ENCODE results near the gene DPRX.

Gene DPRX

DNA sequence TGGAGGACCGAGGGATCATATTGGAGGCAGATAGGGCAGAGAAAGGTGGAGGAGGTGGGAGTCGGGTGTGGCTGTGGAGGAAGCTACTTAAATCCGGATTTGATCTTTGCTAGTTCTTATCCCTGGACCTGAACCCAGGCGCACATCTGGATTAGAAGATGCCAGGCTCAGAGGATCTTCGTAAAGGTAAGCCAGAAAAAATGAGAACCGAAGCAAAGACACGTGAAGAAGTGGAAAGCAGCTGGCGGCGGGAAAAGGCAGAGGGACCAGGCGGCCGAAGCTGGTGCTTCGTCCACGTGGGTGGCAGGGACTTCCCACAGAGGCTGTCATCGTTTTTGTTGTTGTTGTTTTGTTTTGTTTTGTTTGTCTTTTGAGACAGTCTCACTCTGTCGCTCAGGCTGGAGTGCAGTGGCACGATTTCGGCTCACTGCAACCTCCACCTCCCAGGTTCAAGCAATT is at the start of gene DPRX:
Gene DPRX (plus strand): TSS at position 51 of the 459 bp plus-strand sequence. CDS start 108 bp downstream, at position 159.
- no peaks in the 10 kb centered on the region for H3K79me2 ChIP-seq (ENCODE audit: low read length)
- H3K9me3 ChIP-seq (replicated peaks; ENCODE audit: insufficient read depth, low read length), result no peaks in the 10 kb centered on the region
- no peak within 1 kb of the TSS for H3K4me3 ChIP-seq (ENCODE audit: low read length)
- no peaks in the 10 kb centered on the region for H3K9me2 ChIP-seq (replicated peaks; ENCODE audit: insufficient read depth, low read length)
- H3K9ac ChIP-seq (ENCODE audit: low read length), result no peak within 1 kb of the TSS
- no peaks in the 10 kb centered on the region for H3K4me1 ChIP-seq (ENCODE audit: low read length)
- no peaks in the 10 kb centered on the region for H3K27me3 ChIP-seq (replicated peaks; ENCODE audit: insufficient read depth, low read length)
- H4K20me1 ChIP-seq (ENCODE audit: insufficient read depth, low read length), result no peaks in the 10 kb centered on the region
- no peak within 1 kb of the TSS for H3K27ac ChIP-seq (ENCODE audit: low read length)
- TF ChIP-seq EZH2 (optimal IDR thresholded peaks at IDR 0.05; ENCODE audit: low read depth, low read length) (no peak), EZH2phosphoT487 (IDR thresholded peaks at IDR 0.05; ENCODE audit: low read length) (no peak)
- TF ChIP-seq, protein P1, sequence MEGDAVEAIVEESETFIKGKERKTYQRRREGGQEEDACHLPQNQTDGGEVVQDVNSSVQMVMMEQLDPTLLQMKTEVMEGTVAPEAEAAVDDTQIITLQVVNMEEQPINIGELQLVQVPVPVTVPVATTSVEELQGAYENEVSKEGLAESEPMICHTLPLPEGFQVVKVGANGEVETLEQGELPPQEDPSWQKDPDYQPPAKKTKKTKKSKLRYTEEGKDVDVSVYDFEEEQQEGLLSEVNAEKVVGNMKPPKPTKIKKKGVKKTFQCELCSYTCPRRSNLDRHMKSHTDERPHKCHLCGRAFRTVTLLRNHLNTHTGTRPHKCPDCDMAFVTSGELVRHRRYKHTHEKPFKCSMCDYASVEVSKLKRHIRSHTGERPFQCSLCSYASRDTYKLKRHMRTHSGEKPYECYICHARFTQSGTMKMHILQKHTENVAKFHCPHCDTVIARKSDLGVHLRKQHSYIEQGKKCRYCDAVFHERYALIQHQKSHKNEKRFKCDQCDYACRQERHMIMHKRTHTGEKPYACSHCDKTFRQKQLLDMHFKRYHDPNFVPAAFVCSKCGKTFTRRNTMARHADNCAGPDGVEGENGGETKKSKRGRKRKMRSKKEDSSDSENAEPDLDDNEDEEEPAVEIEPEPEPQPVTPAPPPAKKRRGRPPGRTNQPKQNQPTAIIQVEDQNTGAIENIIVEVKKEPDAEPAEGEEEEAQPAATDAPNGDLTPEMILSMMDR (IDR thresholded peaks at IDR 0.05; ENCODE audit: low read length), result no peak
- H3K4me2 ChIP-seq (ENCODE audit: low read depth, low read length), result no peak within 1 kb of the TSS
- H3F3A ChIP-seq (ENCODE audit: insufficient read depth, low read length), result no peaks in the 10 kb centered on the region
- DNase-seq, result no peak
- H2AFZ ChIP-seq (ENCODE audit: low read length), result no peak within 1 kb of the TSS
- H3K36me3 ChIP-seq (replicated peaks; ENCODE audit: insufficient read depth, low read length), result no peaks in the 10 kb centered on the region

- no peaks in the 10 kb centered on the region for H4K20me1 ChIP-seq (ENCODE audit: insufficient read depth, low read length)
- DNase-seq, result no peak
- TF ChIP-seq EZH2phosphoT487 (IDR thresholded peaks at IDR 0.05; ENCODE audit: low read length), result no peak
- TF ChIP-seq, protein P1 (IDR thresholded peaks at IDR 0.05; ENCODE audit: low read length), result no peak
- no peak for TF ChIP-seq EZH2 (optimal IDR thresholded peaks at IDR 0.05; ENCODE audit: low read depth, low read length)
- no peak overlapping the region for H3K4me3 ChIP-seq (ENCODE audit: low read length)
- no peak overlapping the region for H3K9ac ChIP-seq (ENCODE audit: low read length)
- no peak overlapping the region for H3K27ac ChIP-seq (ENCODE audit: low read length)
- no peaks in the 10 kb centered on the region for H3K9me3 ChIP-seq (replicated peaks; ENCODE audit: insufficient read depth, low read length)
- no peaks in the 10 kb centered on the region for H3K27me3 ChIP-seq (replicated peaks; ENCODE audit: insufficient read depth, low read length)
- H3K4me1 ChIP-seq (ENCODE audit: low read length), result no peaks in the 10 kb centered on the region
- H3K79me2 ChIP-seq (ENCODE audit: low read length), result no peaks in the 10 kb centered on the region
- no peaks in the 10 kb centered on the region for H3F3A ChIP-seq (ENCODE audit: insufficient read depth, low read length)
- H3K4me2 ChIP-seq (ENCODE audit: low read depth, low read length), result no peak overlapping the region
- H2AFZ ChIP-seq (ENCODE audit: low read length), result no peak overlapping the region
- H3K36me3 ChIP-seq (replicated peaks; ENCODE audit: insufficient read depth, low read length), result no peaks in the 10 kb centered on the region
- no peaks in the 10 kb centered on the region for H3K9me2 ChIP-seq (replicated peaks; ENCODE audit: insufficient read depth, low read length)
Observed at GRCh38 chr19:53583181-53583580, 48.6 kb upstream of the DPRX start.

DNA sequence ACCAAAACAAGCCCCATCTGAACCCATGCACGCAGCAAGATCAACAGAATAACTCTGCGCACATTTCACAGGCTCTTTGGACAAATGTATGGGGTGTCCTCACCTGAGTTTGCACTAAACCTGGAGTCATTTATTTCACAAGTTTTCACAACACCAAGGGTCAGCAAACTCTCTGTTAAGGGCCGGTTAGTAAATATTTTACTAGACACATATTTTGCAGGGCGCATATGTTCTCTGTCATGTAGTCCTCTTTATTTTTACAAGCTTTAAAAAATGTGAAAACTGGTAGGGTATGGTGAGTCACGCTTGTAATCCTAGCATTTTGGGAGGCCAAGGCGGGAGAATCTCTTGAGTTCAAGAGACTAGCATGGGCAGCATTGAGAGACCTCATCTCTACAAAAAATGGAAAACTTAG is 45.5 kb upstream of the DPRX start:
- Histone ChIP-seq H3K9me3 (replicated peaks; ENCODE audit: insufficient read depth, low read length) (no peaks in the 10 kb centered on the region), H3K4me3 (ENCODE audit: low read length) (no peak overlapping the region), H3K36me3 (replicated peaks; ENCODE audit: insufficient read depth, low read length) (no peaks in the 10 kb centered on the region), H3K9ac (ENCODE audit: low read length) (no peak overlapping the region), H3K9me2 (replicated peaks; ENCODE audit: insufficient read depth, low read length) (no peaks in the 10 kb centered on the region), H3F3A (ENCODE audit: insufficient read depth, low read length) (no peaks in the 10 kb centered on the region), H2AFZ (ENCODE audit: low read length) (no peak overlapping the region), H3K79me2 (ENCODE audit: low read length) (no peaks in the 10 kb centered on the region), H3K27ac (ENCODE audit: low read length) (no peak overlapping the region), H3K4me2 (ENCODE audit: low read depth, low read length) (no peak overlapping the region), H3K27me3 (replicated peaks; ENCODE audit: insufficient read depth, low read length) (no peaks in the 10 kb centered on the region), H4K20me1 (ENCODE audit: insufficient read depth, low read length) (no peaks in the 10 kb centered on the region), H3K4me1 (ENCODE audit: low read length) (no peaks in the 10 kb centered on the region)
- no peak for DNase-seq
- TF ChIP-seq EZH2 (optimal IDR thresholded peaks at IDR 0.05; ENCODE audit: low read depth, low read length) (no peak), EZH2phosphoT487 (IDR thresholded peaks at IDR 0.05; ENCODE audit: low read length) (no peak)
- TF ChIP-seq, protein P1 (IDR thresholded peaks at IDR 0.05; ENCODE audit: low read length), result no peak
